Activated CD4-positive, alpha-beta T cell treated with anti-CD3 and anti-CD28 coated beads, Interleukin-2, amount 50 U/mL, for 4 hours (primary cell): ENCODE data around the gene TRAM1L1.

Experiments used
- DNase-seq, 2 experiments: peaks; one replicate each; pipeline ENCODE4 v3.0.0-alpha.2; 2020

TRAM1L1 gene

DNA sequence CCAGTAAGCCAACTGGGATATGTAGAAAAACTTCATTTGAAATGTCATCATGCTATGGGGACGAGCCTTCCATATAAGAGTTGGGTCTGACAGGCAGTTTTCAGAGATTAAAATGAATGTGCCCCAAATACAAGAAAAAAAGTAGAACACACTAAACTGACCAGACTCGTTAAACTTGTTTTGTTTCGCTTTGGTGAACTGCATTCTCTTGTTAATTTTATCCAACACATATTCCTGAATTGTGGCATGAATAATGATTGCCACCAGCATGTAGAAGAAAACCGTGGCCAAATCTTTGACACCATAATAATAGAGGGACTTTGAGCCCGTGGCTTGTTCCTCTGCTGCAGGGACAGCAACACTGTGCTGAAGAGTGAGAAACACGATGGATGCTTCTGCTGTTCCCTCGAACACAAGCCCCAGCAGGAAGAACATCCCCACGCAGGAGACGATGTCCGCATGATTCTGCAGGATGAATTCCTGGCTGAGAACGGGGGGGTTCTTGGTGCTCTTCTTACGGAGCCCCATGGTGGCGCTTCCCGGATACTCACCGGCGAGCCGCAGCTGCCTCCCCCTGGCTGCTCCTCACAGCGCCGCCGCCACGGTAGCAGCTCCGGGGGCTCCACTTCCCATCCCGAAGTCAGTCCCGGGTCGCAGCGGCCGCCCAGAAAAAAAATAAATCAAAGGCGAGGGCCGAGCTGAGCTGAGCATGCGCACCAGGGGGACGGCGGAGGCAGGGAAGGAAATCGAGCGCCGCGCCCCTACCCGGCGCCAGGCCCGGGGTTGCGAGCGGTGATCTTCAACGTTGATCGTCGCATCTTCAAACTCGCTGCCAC, at the start of gene TRAM1L1:
TRAM1L1 (minus strand) TSS at position 711 of the 836 bp plus-strand sequence; CDS start at position 528, 183 bp downstream.
- no peak for DNase-seq

- DNase-seq = no peak
Observed at GRCh38 chr4:117134386-117134785, 49.0 kb upstream of the TRAM1L1 start.

DNA sequence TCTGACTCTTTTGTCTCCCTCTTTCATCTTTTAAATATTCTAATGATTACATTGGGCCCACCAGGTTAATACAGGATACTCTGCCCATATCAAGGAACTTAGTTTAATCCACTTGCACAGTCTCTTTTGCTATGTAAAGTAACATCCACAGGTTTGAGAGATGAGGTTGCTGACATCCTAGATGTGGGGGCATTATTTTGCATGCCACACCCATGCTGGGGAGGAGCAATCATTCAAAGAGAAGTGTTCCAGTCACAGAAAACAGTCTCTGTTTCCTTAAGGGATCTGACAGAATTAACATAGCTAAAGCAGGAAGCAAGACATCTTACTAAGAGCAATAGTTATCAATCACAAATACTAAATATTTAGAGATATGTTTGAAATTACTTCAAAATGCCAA, 11.5 kb upstream of the TRAM1L1 start:
- DNase-seq = no peak

- DNase-seq = no peak
Observed at GRCh38 chr4:117096462-117096861, 11.1 kb upstream of the TRAM1L1 start.

GRCh38 chr4:117093571-117093970, 8.2 kb upstream of the TRAM1L1 start:
- no peak for DNase-seq

DNA sequence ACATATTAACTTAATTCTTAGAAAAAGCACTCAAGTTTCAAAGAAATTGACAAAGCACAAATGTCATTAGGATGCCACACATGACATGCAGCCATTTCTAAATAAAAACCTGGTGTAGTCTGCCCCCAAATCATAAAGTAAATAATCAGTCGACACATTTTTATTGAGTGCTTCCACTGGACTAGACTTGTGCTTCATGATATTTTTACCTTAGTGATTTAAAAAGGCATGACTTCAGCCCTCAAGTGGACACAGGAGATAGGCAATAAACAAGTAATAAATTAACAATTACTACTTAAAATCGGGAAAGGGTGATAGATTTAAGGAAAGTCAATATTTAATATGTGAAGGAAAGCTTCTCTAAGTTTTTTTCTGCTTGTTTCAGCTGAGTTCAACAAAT, 7.6 kb downstream of the TRAM1L1 start:
- no peak for DNase-seq

- DNase-seq = no peak
Observed at GRCh38 chr4:117068120-117068519, 17.3 kb downstream of the TRAM1L1 start.

- DNase-seq = no peak
Observed at GRCh38 chr4:117063961-117064696, 21.2 kb downstream of the TRAM1L1 start.

DNA sequence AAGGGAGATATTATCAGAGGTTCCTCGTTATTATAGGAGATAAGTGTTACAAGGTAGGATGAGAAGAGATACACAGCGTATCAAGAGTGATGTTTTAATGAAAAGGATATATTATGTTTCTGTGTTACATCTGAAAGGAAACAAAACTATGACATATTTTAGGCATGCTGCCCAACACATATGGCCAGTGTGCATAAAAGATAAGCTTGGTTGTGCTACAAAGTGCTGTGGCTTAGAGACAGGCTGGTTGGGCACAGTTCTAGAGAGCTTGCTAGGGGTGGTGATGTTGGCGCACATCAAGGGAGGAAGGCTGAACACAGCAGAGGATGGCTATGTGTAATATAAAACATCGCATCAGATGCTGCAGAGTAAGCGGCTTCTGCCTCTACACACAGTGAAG, 42.4 kb downstream of the TRAM1L1 start:
- DNase-seq = no peak
